ENCODE data around the gene ZNF664.

DNA sequence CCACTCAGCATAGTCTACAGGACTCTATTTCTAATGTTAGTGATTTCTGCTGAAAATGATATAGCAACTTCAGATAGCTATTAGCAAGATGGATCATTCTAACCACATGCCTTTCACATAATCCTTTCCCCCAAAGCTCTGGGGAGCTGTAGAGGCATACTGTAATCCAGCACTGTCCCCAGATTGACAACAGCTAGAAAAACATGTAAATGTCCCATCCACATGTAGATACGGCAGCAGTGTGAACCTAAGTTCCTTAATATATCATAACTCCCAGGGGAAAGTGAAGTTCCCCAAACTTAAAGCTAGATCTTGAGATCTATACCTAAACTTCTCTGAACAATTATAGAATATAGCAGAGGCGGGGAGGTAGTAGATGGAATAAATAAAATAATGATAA lies 14.0 kb downstream of the ZNF664 start:
- TF ChIP-seq EZH2phosphoT487 (IDR thresholded peaks at IDR 0.05; ENCODE audit: borderline replicate concordance, low read depth, low read length): no peak
- TF ChIP-seq, protein P1, sequence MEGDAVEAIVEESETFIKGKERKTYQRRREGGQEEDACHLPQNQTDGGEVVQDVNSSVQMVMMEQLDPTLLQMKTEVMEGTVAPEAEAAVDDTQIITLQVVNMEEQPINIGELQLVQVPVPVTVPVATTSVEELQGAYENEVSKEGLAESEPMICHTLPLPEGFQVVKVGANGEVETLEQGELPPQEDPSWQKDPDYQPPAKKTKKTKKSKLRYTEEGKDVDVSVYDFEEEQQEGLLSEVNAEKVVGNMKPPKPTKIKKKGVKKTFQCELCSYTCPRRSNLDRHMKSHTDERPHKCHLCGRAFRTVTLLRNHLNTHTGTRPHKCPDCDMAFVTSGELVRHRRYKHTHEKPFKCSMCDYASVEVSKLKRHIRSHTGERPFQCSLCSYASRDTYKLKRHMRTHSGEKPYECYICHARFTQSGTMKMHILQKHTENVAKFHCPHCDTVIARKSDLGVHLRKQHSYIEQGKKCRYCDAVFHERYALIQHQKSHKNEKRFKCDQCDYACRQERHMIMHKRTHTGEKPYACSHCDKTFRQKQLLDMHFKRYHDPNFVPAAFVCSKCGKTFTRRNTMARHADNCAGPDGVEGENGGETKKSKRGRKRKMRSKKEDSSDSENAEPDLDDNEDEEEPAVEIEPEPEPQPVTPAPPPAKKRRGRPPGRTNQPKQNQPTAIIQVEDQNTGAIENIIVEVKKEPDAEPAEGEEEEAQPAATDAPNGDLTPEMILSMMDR (conservative IDR thresholded peaks at IDR 0.05; ENCODE audit: low read length): no peak
